Hepatocyte (in vitro differentiated cells): Measurements from ENCODE around the gene LANCL2.
"Not testable (repeated sequence)": the region's sequence is repeated elsewhere in the genome, so short reads cannot be mapped to it uniquely, and the experiment has no call there.

Experiments used
- EZH2 ChIP-seq: fragments of 200-600 bp; sonication (generic); IDR thresholded peaks from 2 replicates; pipeline ENCODE4 v1.6.1; 2016; ENCODE audit warnings: antibody characterized with exemption, mild to moderate bottlenecking, borderline replicate concordance
- TF ChIP-seq, protein P1 (sequence below): fragments of 200-600 bp; sonication (generic); IDR thresholded peaks from 2 replicates; pipeline ENCODE4 v1.5.1; 2016; ENCODE audit warnings: antibody characterized with exemption, mild to moderate bottlenecking; ENCODE audit not compliant: poor library complexity

DNA sequence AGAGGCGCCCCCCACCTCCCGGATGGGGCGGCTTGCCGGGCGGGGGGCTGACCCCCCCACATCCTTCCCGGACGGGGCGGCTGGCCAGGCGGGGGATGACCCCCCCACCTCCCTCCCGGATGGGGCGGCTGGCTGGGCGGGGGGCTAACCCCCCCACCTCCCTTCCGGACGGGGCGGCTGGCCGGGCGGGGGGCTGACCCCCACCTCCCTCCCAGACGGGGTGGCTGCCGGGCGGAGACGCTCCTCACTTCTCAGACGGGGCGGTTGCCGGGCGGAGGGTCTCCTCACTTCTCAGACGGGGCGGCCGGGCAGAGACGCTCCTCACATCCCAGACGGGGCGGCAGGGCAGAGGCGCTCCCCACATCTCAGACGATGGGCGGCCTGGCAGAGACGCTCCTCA, 37.4 kb downstream of the LANCL2 start:
- TF ChIP-seq, protein P1, sequence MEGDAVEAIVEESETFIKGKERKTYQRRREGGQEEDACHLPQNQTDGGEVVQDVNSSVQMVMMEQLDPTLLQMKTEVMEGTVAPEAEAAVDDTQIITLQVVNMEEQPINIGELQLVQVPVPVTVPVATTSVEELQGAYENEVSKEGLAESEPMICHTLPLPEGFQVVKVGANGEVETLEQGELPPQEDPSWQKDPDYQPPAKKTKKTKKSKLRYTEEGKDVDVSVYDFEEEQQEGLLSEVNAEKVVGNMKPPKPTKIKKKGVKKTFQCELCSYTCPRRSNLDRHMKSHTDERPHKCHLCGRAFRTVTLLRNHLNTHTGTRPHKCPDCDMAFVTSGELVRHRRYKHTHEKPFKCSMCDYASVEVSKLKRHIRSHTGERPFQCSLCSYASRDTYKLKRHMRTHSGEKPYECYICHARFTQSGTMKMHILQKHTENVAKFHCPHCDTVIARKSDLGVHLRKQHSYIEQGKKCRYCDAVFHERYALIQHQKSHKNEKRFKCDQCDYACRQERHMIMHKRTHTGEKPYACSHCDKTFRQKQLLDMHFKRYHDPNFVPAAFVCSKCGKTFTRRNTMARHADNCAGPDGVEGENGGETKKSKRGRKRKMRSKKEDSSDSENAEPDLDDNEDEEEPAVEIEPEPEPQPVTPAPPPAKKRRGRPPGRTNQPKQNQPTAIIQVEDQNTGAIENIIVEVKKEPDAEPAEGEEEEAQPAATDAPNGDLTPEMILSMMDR, result not testable (repeated sequence)
- TF ChIP-seq EZH2, result not testable (repeated sequence)
